CMK (cell line): Measurements from ENCODE around the gene MASP1.

Experiments used
- DNase-seq: peaks from one replicate; pipeline ENCODE4 v3.0.0-alpha.2; 2010; ENCODE audit warnings: low read depth

Gene MASP1

GRCh38 chr3:187293516-187294430, 2.2 kb upstream of the MASP1 start:
- DNase-seq = no peak

DNA sequence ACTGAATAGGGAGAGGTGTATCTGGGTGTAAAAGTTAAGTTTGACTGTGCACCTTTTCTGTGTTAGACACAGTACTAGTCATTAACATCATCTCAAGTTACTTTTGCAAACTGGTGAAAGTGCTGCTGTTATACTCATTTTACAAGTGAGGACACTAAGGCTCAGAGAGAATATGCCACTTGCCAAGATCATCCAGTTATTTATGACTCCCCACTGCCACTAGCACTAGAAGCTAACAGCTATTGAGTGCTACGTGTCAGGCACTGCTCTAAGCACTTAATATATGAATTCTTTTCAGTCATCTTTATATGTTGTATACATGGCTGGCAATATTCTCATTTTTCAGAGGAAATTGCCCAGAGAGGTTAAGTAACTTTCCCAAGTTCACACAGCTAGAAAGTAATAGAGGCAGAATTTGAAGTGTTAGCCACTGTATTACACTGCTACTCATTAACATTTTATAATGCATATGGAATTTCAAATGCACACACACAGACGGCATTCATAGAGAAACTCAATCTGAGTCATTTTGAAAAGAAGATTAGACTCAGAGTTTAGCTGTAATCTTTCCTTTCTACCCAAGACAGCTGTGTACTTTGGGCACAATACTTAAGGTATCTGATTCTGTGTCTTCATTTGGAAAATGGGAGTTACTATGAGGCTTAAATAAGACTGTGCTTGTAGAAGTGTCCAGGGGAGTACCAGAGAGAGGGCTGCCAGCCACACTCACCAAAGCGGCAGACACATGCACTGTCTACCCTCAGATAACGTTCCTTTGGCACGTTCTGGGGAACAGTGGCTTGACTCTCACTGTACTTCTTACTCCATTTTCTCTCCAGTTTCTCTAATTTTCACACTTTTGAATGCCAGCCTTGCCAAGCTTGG, 1.3 kb upstream of the MASP1 start:
- DNase-seq = no peak

- DNase-seq = no peak
Measured at GRCh38 chr3:187292181-187292580, 644 bp upstream of the MASP1 start.

- no peak for DNase-seq
Measured at GRCh38 chr3:187291001-187291511, 481 bp downstream of the MASP1 start.

DNA sequence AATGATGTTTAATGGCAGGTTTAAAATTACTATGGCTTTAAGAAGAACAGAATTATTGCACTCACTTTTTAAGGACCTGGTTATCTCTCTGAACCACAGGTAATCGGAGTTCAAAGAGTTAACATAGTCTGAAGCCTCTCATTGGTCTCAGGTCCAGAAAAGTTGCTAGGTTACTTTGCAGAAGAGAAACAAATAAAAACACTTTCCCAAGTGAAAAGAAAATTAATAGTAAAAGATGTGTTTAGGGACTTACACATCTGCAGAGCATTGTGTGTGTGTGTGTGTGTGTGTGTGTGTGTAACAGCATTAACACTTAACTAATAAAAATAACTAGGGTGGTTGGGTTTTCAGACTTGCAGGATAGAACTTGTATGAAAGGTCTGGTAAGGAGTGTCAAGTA, 1.0 kb downstream of the MASP1 start:
- DNase-seq = no peak

DNA sequence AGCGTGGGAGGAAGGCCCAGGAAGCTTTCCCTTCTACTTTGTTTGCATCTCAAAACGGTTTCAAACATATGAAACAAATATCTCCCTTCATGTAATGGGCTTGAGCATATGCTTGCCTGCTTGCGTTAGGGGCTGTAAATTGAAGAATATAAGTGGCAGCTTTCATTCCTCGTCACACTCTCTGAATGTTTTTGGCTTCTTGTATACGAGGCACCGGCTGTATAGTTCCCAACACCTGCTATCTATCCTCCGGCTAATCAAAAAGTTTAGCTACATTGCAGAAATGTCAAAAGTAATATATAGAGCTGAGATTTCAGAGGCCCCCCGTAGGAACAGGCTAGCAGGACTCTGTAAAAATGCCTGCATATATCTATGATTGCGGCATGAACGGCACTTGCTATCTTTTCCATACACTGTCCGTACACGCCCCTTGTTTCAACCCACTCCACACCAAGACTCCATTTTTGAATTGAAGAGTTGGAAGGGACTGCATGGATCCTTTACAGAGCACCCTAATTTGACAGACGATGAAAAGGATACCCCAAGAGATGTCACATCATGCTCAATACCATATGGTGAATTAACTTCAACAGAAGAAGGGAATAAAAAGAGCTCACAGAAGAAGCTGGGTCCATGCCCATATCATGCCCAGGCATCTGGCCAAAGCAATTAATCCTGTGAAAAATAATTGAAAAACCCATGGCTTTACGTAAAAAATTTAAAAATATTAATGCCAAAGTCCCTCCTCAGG, 2.5 kb downstream of the MASP1 start:
- DNase-seq = no peak

DNA sequence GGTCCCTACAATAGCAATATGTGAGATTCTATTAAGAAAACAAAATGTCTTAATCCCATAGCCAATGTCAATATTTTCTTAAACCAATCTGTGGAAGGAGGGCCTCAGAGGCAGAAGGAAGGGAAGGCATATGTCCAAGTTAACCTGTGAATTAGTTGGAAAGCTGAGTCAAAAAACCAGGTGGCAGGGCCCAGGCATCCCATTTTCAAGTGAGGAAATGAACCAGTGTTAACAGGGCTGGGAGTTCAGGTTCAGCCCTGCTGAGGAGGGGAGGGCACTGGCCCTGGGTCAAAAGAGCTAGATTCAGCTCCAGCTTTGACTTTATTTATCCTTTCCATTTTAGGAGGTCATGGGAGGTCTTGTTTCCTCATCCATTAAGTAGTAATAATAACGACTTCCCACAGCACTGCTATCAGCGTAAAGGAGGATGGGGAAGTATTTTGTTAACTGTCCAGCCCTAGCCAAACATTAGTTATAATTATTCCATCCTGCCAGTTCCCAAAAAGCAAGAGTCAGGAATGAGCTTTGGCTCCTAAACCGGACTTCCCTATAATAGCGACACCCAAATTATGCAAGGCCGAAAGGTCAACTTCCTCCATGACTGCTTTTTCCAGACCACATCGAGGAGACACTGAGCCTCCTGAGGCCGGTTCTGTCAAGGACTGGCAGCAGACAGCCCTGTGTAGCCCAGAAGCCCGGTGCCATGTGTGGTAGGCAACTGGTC, 3.2 kb downstream of the MASP1 start:
- DNase-seq = no peak

GRCh38 chr3:187287256-187287655, 4.3 kb downstream of the MASP1 start:
- DNase-seq = no peak

GRCh38 chr3:187286467-187287059, 5.0 kb downstream of the MASP1 start:
- no peak for DNase-seq

- DNase-seq = no peak
Measured at GRCh38 chr3:187281191-187281714, 10.3 kb downstream of the MASP1 start.

GRCh38 chr3:187280644-187281043, 10.9 kb downstream of the MASP1 start:
- no peak for DNase-seq

DNA sequence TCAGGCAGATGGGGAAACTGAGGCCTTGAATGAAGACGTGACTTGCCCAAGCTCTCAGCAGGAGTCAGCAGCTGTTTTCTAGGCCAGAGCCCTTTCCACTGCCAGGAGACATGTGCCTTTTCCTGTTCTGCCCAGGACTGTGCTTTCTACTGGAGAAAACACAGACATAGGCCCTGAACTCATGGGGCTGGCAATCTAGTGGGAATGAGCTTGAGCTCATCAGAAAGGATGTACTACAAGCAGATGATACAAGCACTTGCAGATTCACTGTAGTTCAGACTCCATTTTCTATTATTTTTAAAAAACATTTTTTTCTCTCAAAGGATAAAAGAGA, 14.4 kb downstream of the MASP1 start:
- no peak for DNase-seq

GRCh38 chr3:187276397-187277128, 15.0 kb downstream of the MASP1 start:
- no peak for DNase-seq

DNA sequence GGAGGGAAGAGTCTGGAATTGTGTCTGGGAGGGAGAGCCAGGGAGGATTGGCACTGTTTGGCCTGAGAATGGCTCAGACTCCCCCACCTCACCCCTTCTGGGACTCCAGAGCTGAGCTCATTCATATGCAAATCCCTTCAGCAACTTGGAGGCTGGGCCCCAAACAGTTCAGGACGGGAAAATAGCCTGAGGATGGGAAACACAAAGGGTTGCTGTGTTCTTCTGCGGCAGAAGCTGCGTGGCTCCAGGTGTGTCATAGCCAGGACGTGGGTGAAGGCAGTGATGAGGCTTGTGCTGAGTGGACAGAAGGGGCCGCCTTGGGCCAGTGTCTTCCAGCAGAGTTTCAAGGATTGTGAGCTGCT, 16.6 kb downstream of the MASP1 start:
- no peak for DNase-seq

- DNase-seq = no peak
Measured at GRCh38 chr3:187274315-187274976, 17.1 kb downstream of the MASP1 start.

GRCh38 chr3:187271582-187271981, 20.0 kb downstream of the MASP1 start:
- DNase-seq = no peak

- no peak for DNase-seq
Measured at GRCh38 chr3:187269486-187269885, 22.1 kb downstream of the MASP1 start.

DNA sequence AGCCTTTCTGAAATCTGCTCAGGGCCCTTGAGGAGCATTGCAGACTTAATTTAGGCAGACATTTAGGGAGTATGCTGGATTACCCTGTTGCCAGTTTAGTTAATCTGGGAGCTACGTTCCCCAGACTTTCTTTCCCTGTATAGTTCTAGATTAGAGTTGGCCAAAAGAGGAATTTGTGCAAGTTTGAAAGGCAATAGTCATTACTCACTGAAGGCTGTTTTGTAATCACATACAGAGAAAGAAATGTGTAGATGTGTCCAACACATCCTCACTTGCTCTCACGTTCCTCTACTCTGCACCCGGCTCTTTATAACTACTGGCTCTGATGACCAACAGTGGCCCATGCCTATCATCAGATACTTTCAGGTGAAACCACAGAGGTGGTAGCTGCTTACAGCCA, 24.2 kb downstream of the MASP1 start:
- no peak for DNase-seq

DNA sequence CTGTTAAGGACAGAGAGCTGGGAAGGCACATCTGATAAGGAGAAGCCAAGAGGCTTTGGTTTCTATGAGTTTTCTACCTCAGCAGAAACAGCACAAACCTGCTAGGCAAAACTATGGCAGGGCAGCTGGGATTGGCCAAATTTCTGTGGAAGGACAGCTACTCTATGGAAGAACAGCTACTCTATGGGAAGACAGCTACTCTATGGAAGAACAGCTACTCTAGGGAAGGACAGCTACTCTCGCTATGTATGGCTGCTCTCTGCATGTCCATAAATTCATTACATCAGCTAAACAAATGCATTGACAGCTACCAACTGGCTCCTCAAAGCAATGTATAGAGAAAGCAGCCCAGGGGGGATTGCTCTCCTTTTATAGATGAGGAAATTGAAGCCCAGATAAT, 24.8 kb downstream of the MASP1 start:
- no peak for DNase-seq
